Endothelial cell of umbilical vein (primary cell): Measurements from ENCODE around the gene KLHL17. TPM values are rescaled to one million over a fixed set of nuclear protein-coding genes. Genes with fewer than 3 reads are reported as not detected.

ENCODE experiments used
- BruUV-seq: library from RNA; stranded (reverse); fragments of 400-500 nt; replicated peaks from 2 replicates; lab custom pipeline; 2021; lab: Mats Ljungman, UMichigan
- CTCF ChIA-PET: fragments of 300-600, 350-600 bp; sonication (Branson Sonifier 250); formaldehyde crosslinking; loops from one replicate; lab custom pipeline; 2021; ENCODE audit warnings: antibody characterized with exemption, inconsistent platforms; lab: Charles Lee
- POLR2A ChIA-PET: fragments of 300-600, 350-600 bp; sonication (Branson Sonifier 250); formaldehyde crosslinking; loops from one replicate; lab custom pipeline; 2021; ENCODE audit warnings: antibody characterized with exemption, inconsistent platforms; lab: Charles Lee
- DNase-seq: peaks from one replicate; pipeline ENCODE4 v3.0.0-alpha.2; 2011; ENCODE audit warnings: low read depth, low spot score
- FAIRE-seq: peaks from 2 replicates; lab custom pipeline; 2011; peaks lifted over from hg19 to GRCh38; lab: Jason Lieb, UNC
- H2AFZ ChIP-seq: 2 replicates; pipeline ENCODE4 v1.6.0; 2012; ENCODE audit warnings: low read depth, low read length, control low read depth, inconsistent platforms
- H3K27ac ChIP-seq: 2 replicates; pipeline ENCODE4 v1.5.1; 2011; ENCODE audit warnings: low read depth, mild to moderate bottlenecking, control low read depth, low read length, moderate library complexity; ENCODE audit not compliant: insufficient read depth
- H3K27me3 ChIP-seq, 2 experiments: 2 replicates each; pipeline versions ENCODE4 v1.6.0 to v1.6.1; 2011; ENCODE audit warnings: low read length in 2 of 2, mixed read lengths in 1 of 2; ENCODE audit not compliant: control insufficient read depth in 2 of 2, insufficient read depth in 2 of 2
- H3K36me3 ChIP-seq, 2 experiments: 2 replicates in 1 of 2; 3 replicates in 1 of 2; pipeline ENCODE4 v1.5.1; 2011; ENCODE audit warnings: low read length in 2 of 2, mild to moderate bottlenecking in 1 of 2, moderate library complexity in 1 of 2; ENCODE audit not compliant: control insufficient read depth in 2 of 2, insufficient read depth in 2 of 2; ENCODE audit errors: extremely low read depth in 1 of 2
- H3K4me1 ChIP-seq: 3 replicates; pipeline ENCODE4 v1.5.1; 2011; ENCODE audit warnings: mild to moderate bottlenecking, low read length; ENCODE audit not compliant: control insufficient read depth, insufficient read depth; ENCODE audit errors: extremely low read depth
- H3K4me2 ChIP-seq: 2 replicates; pipeline ENCODE4 v1.6.1; 2011; ENCODE audit warnings: low read length, control low read depth, mixed read lengths; ENCODE audit not compliant: insufficient read depth
- H3K4me3 ChIP-seq, 3 experiments: fragments of 200-600 bp in 1 of 3; sonication (generic), shearing (Covaris generic) in 1 of 3; replicated peaks in 1 of 3; 2 replicates each; pipeline ENCODE4 v1.5.1; 2011 to 2016; ENCODE audit warnings: control low read depth in 3 of 3, low read length in 3 of 3, mild to moderate bottlenecking in 2 of 3, inconsistent platforms in 1 of 3, low read depth in 1 of 3, moderate library complexity in 1 of 3; ENCODE audit not compliant: insufficient read depth in 1 of 3
- H3K79me2 ChIP-seq: 2 replicates; pipeline ENCODE4 v1.6.0; 2012; ENCODE audit warnings: low read length, inconsistent platforms; ENCODE audit not compliant: control insufficient read depth, insufficient read depth
- H3K9ac ChIP-seq: replicated peaks from 2 replicates; pipeline ENCODE3; 2011; ENCODE audit warnings: low read length, control low read depth; ENCODE audit not compliant: insufficient read depth; ENCODE audit errors: extremely low read depth
- H3K9me1 ChIP-seq: replicated peaks from 3 replicates; pipeline ENCODE4 v1.6.0; 2011; ENCODE audit warnings: mild to moderate bottlenecking, low read length; ENCODE audit not compliant: control insufficient read depth, insufficient read depth; ENCODE audit errors: extremely low read depth
- H3K9me3 ChIP-seq: replicated peaks from 2 replicates; pipeline ENCODE4 v1.5.1; 2012; ENCODE audit warnings: low read length, inconsistent platforms; ENCODE audit not compliant: control insufficient read depth, insufficient read depth
- H4K20me1 ChIP-seq: replicated peaks from 2 replicates; pipeline ENCODE3; 2011; ENCODE audit warnings: mild to moderate bottlenecking, low read length; ENCODE audit not compliant: control insufficient read depth, insufficient read depth; ENCODE audit errors: extremely low read depth
- EZH2 ChIP-seq: IDR thresholded peaks from 2 replicates; pipeline ENCODE4 v1.6.1; 2012; ENCODE audit warnings: borderline replicate concordance, low read depth, mild to moderate bottlenecking, moderate library complexity, low read length, inconsistent platforms; ENCODE audit not compliant: severe bottlenecking
- FOS ChIP-seq: IDR thresholded peaks from 2 replicates; pipeline ENCODE4 v1.6.1; 2011; ENCODE audit warnings: mild to moderate bottlenecking, low read length, moderate library complexity, borderline replicate concordance; ENCODE audit not compliant: insufficient read depth
- GATA2 ChIP-seq: IDR thresholded peaks from 2 replicates; pipeline ENCODE4 v1.7.0; 2011; ENCODE audit warnings: low read depth, mild to moderate bottlenecking, moderate library complexity, mixed read lengths, low read length; ENCODE audit not compliant: insufficient read length, insufficient read depth
- JUN ChIP-seq: IDR thresholded peaks from 2 replicates; pipeline ENCODE4 v1.6.1; 2011; ENCODE audit warnings: borderline replicate concordance, low read depth; ENCODE audit not compliant: insufficient read length, insufficient read depth
- MYC ChIP-seq: IDR thresholded peaks from one replicate; pipeline ENCODE4 v1.6.1; 2011; ENCODE audit warnings: mild to moderate bottlenecking, low read depth, low read length
- POLR2A ChIP-seq: IDR thresholded peaks from 2 replicates; pipeline ENCODE4 v1.6.1; 2012; ENCODE audit warnings: low read depth, mild to moderate bottlenecking, control low read depth, low read length
- POLR2AphosphoS5 ChIP-seq: IDR thresholded peaks from 2 replicates; pipeline ENCODE4 v1.6.1; 2012; ENCODE audit warnings: low read depth, mild to moderate bottlenecking, control low read depth, low read length, moderate library complexity; ENCODE audit not compliant: insufficient read depth
- dilution Hi-C: fragments of 300-500 bp; cut with MboI; formaldehyde crosslinking; loops from one replicate; pipeline ENCODE4 v1.15.0; 2019; ENCODE audit warnings: low sequenced_read_pairs; ENCODE audit not compliant: extremely low pct_ligation_motif_present
- intact Hi-C: fragments of 100-400 bp; cut with micrococcal nuclease; formaldehyde crosslinking; loops from one replicate; pipeline ENCODE4 v1.10.0; 2022
- polyA plus RNA-seq, 4 experiments: library from polyadenylated mRNA; depleted of rRNA in 3 of 4; stranded (reverse) in 3 of 4; unstranded in 1 of 4; fragments of >200 nt; gene quantifications; 2 replicates each; pipeline versions ENCODE4 v1.2.1 to v1.2.3, GENCODE V29; 2011 to 2012; ENCODE audit warnings: missing spikeins in 1 of 4
- total RNA-seq: library from RNA; stranded (reverse); gene quantifications from 2 replicates; pipeline ENCODE4 v1.2.3, GENCODE V29; 2021
- TF ChIP-seq, protein P1 (sequence below): IDR thresholded peaks from 2 replicates; pipeline ENCODE4 v1.6.1; 2011; ENCODE audit not compliant: insufficient read depth, insufficient read length
- TF ChIP-seq, protein P2 (sequence below), 2 donors: IDR thresholded peaks; 1 replicate in 1 of 2; 2 replicates in 1 of 2; pipeline ENCODE4 v1.5.1; 2011; ENCODE audit warnings: low read length in 2 of 2, mild to moderate bottlenecking in 2 of 2, moderate library complexity in 2 of 2, control low read depth in 1 of 2, inconsistent platforms in 1 of 2, low read depth in 1 of 2; ENCODE audit not compliant: insufficient read depth in 1 of 2; ENCODE audit errors: extremely low read depth in 1 of 2

The KLHL17 gene
- total and polyA plus RNA-seq, 2 donors (not counting 3 experiments of a cell fraction or from before 2014, with no cell fraction given): 27.0 to 30.1 TPM

DNA sequence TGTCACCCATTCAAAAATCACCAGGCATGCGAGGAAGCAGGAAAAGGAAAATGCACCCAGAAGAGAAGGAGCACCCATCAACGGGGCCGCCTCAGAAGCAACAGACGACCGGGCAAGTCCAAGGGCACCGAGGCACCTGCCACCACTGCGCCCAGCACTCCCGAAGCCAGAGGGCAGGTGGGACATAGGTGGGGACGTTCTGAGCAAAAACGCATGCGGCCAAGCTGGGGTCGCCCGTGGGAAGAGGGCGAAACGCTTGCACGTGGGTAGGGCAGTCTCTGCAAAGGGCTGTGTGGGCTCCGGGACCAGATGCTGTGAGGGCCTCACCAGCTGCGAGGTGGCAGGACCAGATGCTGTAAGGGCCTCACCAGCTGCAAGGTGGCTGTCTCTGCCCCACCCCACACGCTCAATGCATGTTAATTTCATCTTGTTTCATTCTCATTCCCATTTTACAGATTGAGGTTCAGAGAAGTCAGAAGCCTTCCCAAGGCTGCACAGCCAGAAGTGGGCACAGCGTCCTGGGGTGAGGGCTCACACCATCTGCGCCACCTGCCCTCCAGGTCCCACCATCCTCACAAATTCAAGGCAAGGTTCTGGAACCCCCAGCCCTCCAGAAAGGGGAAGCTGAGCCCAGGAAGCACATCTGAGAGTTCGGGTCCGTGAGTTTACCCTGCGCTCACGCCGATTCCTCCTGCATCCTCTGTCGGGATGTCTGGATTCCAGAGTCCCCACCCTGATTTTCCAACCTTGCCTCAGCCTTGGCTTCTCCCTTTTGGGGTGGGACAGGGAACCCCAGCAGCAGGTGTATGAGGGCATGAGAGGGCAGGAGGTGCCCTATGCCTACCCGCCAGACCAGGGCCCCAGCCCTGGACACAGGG lies 44.9 kb upstream of the KLHL17 start:
- Histone ChIP-seq H3K9ac (no peak overlapping the region), H3K27ac (no peak overlapping the region), H3K9me3 (no peaks in the 10 kb centered on the region), H3K9me1 (no peaks in the 10 kb centered on the region), H4K20me1 (no peaks in the 10 kb centered on the region), H3K4me2 (no peak overlapping the region), H3K79me2 (no peaks in the 10 kb centered on the region), H2AFZ (no peak overlapping the region), H3K4me1 (no peaks in the 10 kb centered on the region), H3K36me3 (no peaks in the 10 kb centered on the region), H3K4me3 (no peak overlapping the region), H3K27me3 (peaks cover 3 to 12% of the 10 kb centered on the region in 2 experiments)
- ChIA-PET POLR2A (no interaction called here), CTCF (interaction anchor here (1.1 to 1.4 kb wide), 2 partner anchors 11 to 16 kb away, joined by 3 read pairs; no protein-coding TSS in a partner anchor)
- FAIRE-seq: no peak
- no peak for DNase-seq
- dilution Hi-C loops: no loop called here
- TF ChIP-seq JUN (no peak), POLR2AphosphoS5 (no peak)
- BruUV-seq: no TSS peak
- intact Hi-C loops: no loop called here

DNA sequence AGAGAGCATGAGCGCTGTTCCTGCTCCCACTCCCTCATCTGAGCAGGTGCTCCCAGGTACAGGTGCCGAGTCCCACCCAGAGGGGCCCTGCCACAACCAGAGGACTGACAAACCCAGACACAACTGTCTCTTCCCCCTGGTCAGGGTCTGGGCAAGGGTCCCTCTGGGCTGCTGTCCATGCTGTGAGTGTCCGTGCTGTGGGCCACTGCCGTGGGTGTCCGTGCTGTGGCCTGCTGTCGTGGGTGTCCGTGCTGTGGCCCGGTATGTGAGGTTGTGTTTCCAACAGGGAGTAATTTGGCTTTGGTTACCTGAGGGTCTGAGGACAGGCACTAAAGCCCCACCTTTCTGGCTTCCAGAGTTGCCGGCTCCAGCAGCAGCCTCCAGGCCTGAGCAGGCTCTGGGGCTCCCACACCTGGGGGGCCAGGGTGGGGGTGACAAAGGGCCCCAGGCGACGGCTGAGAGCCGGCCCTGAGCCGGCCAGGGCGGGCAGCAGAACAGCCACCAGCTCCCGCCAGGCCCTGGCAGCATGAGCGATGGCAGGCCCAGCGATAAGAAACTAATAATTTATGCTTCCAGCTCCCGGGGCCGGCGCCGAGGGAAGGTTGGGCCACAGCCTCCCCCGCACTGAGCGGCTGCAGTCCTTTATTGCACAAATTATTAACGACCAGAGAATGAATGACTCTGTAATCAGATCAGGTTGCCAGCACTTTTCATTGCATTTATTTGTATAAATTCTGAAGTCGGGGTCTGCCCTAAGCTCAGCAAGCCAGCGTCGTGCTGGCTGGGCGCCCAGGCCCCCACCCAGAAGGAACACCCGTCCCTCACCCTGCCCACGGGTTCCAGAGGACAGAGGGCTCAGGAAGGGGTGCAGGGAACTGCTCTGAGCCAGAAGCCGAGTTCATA lies 44.0 kb upstream of the KLHL17 start:
- DNase-seq (no peak), FAIRE-seq (no peak)
- no peak overlapping the region for H3K4me2 ChIP-seq
- no peaks in the 10 kb centered on the region for H3K9me1 ChIP-seq
- H3K4me1 ChIP-seq: no peaks in the 10 kb centered on the region
- dilution Hi-C loops (no loop called here), intact Hi-C loops (no loop called here)
- H2AFZ ChIP-seq: no peak overlapping the region
- no peaks in the 10 kb centered on the region for H3K36me3 ChIP-seq
- no peak overlapping the region for H3K27ac ChIP-seq
- no peaks in the 10 kb centered on the region for H4K20me1 ChIP-seq
- no peaks in the 10 kb centered on the region for H3K79me2 ChIP-seq
- H3K9ac ChIP-seq: no peak overlapping the region
- peaks cover 3 to 12% of the 10 kb centered on the region in 2 experiments for H3K27me3 ChIP-seq
- no peak overlapping the region for H3K4me3 ChIP-seq
- ChIA-PET POLR2A (no interaction called here), CTCF (interaction anchor here (1.4 kb wide), 2 partner anchors 12 to 15 kb away, joined by 3 to 9 read pairs; no protein-coding TSS in a partner anchor)
- BruUV-seq: no TSS peak
- no peaks in the 10 kb centered on the region for H3K9me3 ChIP-seq
- TF ChIP-seq JUN (no peak), EZH2 (no peak), MYC (no peak), POLR2A (no peak), POLR2AphosphoS5 (no peak), FOS (no peak), GATA2 (no peak)
- TF ChIP-seq, protein P1, sequence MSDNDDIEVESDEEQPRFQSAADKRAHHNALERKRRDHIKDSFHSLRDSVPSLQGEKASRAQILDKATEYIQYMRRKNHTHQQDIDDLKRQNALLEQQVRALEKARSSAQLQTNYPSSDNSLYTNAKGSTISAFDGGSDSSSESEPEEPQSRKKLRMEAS: no peak
- TF ChIP-seq, protein P2, sequence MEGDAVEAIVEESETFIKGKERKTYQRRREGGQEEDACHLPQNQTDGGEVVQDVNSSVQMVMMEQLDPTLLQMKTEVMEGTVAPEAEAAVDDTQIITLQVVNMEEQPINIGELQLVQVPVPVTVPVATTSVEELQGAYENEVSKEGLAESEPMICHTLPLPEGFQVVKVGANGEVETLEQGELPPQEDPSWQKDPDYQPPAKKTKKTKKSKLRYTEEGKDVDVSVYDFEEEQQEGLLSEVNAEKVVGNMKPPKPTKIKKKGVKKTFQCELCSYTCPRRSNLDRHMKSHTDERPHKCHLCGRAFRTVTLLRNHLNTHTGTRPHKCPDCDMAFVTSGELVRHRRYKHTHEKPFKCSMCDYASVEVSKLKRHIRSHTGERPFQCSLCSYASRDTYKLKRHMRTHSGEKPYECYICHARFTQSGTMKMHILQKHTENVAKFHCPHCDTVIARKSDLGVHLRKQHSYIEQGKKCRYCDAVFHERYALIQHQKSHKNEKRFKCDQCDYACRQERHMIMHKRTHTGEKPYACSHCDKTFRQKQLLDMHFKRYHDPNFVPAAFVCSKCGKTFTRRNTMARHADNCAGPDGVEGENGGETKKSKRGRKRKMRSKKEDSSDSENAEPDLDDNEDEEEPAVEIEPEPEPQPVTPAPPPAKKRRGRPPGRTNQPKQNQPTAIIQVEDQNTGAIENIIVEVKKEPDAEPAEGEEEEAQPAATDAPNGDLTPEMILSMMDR (IDR thresholded peaks at IDR 0.05; ENCODE audit: extremely low read depth in 1 of 2, insufficient read depth in 1 of 2, low read depth in 1 of 2, low read length in 2 of 2): no peak
